ENCODE measurements around the gene RBMS3. TPM values are rescaled to one million over a fixed set of nuclear protein-coding genes. Genes with fewer than 3 reads are reported as not detected.

RBMS3 gene
- total RNA-seq, 1 experiment from 2014 or later, result 7.4 TPM

DNA sequence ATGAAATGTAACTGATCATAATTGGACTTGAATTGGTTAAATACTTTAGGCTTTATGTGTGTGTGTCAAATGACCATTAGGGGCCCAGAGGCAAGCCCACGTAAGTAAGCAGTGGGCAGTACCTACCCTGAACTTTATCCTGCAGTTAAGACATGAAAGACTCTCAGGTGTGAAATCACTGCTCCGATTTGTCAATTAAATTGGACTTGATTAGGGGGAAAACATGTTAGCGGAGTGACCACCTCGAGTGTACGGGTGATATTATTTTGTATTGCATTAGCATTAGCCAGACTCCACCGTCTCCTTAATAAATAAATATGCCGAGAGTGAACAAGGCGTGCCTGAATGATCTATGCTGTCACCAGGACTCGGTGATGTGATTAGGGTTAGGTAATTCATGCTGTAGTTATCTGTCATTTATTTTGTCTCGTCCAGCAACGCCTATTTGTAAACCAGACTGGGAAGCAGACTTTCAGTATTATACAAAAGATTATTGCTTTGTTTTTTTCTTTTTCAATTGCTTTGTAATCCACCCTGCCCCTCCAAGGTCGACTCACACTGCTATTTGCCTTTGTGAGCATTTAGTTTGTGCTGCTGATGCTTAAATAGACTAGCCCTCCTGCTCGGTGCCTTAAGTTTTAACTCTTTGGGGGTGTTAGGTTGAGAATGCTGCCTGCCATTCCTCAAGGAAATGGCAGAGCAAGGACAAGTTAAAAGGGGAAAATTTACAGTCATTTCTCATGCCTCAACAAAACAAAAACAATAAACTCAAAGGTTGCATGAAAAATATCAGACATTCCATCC is 1.8 kb downstream of the RBMS3 start:
- Mint-ChIP-seq H3K9me3 (ENCODE audit: unreplicated experiment) (no peaks in the 10 kb centered on the region), H3K4me1 (ENCODE audit: low read depth, unreplicated experiment) (peaks cover 33% of the 10 kb centered on the region), H3K27me3 (ENCODE audit: insufficient read depth, unreplicated experiment) (no peaks in the 10 kb centered on the region), H3K36me3 (ENCODE audit: insufficient read depth, unreplicated experiment) (peaks cover 5% of the 10 kb centered on the region), H3K4me3 (ENCODE audit: unreplicated experiment) (peak overlapping the region; percentile 69), H3K27ac (ENCODE audit: unreplicated experiment) (peak overlapping the region; percentile 60)
- peaks cover 7% of the 10 kb centered on the region; the same call in 1 of the 2 replicates for H3K4me1 ChIP-seq
- no peaks in the 10 kb centered on the region for H3K36me3 ChIP-seq (ENCODE audit: control insufficient read depth, insufficient read depth, low read length)
- peak in 1 of 2 experiments; percentile 5 for DNase-seq
- intact Hi-C loops (cut with micrococcal nuclease; ENCODE audit: unreplicated experiment), result loop anchor here (5.0 kb wide), 2 partner anchors 220 to 400 kb away; no protein-coding TSS in a partner anchor
- ChIA-PET CTCF (no interaction called here), POLR2A (no interaction called here)
- BruUV-seq (replicated peaks), result no TSS peak
- TF ChIP-seq, protein P1, sequence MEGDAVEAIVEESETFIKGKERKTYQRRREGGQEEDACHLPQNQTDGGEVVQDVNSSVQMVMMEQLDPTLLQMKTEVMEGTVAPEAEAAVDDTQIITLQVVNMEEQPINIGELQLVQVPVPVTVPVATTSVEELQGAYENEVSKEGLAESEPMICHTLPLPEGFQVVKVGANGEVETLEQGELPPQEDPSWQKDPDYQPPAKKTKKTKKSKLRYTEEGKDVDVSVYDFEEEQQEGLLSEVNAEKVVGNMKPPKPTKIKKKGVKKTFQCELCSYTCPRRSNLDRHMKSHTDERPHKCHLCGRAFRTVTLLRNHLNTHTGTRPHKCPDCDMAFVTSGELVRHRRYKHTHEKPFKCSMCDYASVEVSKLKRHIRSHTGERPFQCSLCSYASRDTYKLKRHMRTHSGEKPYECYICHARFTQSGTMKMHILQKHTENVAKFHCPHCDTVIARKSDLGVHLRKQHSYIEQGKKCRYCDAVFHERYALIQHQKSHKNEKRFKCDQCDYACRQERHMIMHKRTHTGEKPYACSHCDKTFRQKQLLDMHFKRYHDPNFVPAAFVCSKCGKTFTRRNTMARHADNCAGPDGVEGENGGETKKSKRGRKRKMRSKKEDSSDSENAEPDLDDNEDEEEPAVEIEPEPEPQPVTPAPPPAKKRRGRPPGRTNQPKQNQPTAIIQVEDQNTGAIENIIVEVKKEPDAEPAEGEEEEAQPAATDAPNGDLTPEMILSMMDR (IDR thresholded peaks at IDR 0.05; ENCODE audit: insufficient read depth in 1 of 2, low read depth in 1 of 2, low read length in 1 of 2, severe bottlenecking in 1 of 2, unreplicated experiment in 1 of 2), result no peak
- no peaks in the 10 kb centered on the region for H3K9me3 ChIP-seq
- no peaks in the 10 kb centered on the region for H3K27me3 ChIP-seq (replicated peaks; ENCODE audit: control insufficient read depth, insufficient read depth, low read length)
- H3K4me3 ChIP-seq (ENCODE audit: low read depth, low read length), result peak overlapping the region; percentile 20

DNA sequence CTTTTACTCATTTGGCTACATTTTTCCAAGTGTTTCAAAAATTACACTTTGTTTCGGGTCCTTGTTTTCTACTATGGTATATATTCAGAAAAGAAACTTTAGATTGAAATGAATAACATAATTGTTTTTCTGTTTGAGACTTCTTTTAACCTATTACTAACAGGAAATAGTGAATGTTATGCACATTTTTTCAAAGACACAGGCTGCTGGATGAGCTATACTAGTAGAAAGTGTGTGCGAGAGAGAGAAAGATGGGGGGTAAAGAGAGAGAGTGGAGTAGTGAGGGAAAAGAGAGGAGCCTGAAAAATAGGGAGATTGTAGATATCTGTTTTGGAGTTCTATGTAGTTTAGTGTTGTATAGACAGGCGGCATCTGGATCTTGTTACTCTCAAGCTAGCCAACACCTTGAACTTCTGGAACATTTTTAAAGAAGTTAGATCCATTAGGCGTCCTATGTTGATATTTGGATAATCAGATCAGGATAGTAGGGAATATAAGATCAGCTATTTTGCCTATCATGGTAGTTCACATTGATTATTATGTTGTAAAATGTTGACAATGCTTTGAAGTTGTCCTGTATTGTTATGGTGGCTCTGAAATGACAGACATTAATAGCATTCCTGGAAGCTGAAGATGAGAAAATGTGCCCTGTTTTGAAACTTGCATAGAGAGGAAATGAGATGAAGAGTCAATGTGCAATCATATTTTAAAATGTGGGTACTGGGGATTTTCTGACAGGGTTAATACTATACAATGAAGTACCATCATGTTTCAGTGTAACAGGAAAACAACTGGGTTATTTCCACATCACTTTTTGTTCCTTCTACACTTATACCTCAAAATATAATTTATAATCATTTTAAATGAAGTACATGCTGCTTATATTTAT is 2.6 kb downstream of the RBMS3 start:
- H3K4me3 ChIP-seq (ENCODE audit: low read depth, low read length), result no peak overlapping the region
- H3K36me3 ChIP-seq (ENCODE audit: control insufficient read depth, insufficient read depth, low read length), result no peaks in the 10 kb centered on the region
- ChIA-PET CTCF (no interaction called here), POLR2A (no interaction called here)
- H3K27ac Mint-ChIP-seq (ENCODE audit: unreplicated experiment), result peak overlapping the region; percentile 60
- BruUV-seq (replicated peaks), result no TSS peak
- no peak for DNase-seq
- no peaks in the 10 kb centered on the region for H3K9me3 ChIP-seq
- peaks cover 33% of the 10 kb centered on the region for H3K4me1 Mint-ChIP-seq (ENCODE audit: low read depth, unreplicated experiment)
- H3K9me3 Mint-ChIP-seq (ENCODE audit: unreplicated experiment), result no peaks in the 10 kb centered on the region
- H3K36me3 Mint-ChIP-seq (ENCODE audit: insufficient read depth, unreplicated experiment), result peaks cover 5% of the 10 kb centered on the region
- peaks cover 7% of the 10 kb centered on the region; the same call in 1 of the 2 replicates for H3K4me1 ChIP-seq
- peak overlapping the region; percentile 69 for H3K4me3 Mint-ChIP-seq (ENCODE audit: unreplicated experiment)
- H3K27me3 ChIP-seq (replicated peaks; ENCODE audit: control insufficient read depth, insufficient read depth, low read length), result no peaks in the 10 kb centered on the region
- TF ChIP-seq, protein P1 (IDR thresholded peaks at IDR 0.05; ENCODE audit: insufficient read depth in 1 of 2, low read depth in 1 of 2, low read length in 1 of 2, severe bottlenecking in 1 of 2, unreplicated experiment in 1 of 2), result no peak
- H3K27me3 Mint-ChIP-seq (ENCODE audit: insufficient read depth, unreplicated experiment), result no peaks in the 10 kb centered on the region
- intact Hi-C loops (cut with micrococcal nuclease; ENCODE audit: unreplicated experiment), result loop anchor here (5.0 kb wide), 2 partner anchors 219 to 399 kb away; no protein-coding TSS in a partner anchor

DNA sequence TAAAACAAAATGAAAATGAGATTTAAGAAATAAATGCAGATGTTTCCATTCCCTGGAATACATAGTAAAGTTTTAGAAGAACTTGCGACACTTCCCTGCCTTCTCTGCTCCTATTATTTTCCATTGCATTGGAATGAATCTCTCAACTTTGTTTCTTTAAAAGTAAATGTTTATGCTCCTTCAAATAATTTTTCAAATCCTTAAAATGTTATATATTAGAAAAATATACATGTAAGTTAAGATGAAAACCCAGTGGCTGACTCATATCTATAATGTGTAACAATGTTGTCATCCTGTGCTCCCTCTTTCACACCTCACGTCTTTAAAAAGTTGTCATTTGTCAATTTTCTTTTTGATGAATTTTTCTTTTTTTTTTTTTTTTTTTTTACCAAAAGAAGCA is 3.6 kb downstream of the RBMS3 start:
- intact Hi-C loops (cut with micrococcal nuclease; ENCODE audit: unreplicated experiment), result loop anchor here (5.0 kb wide), 2 partner anchors 218 to 398 kb away; no protein-coding TSS in a partner anchor
- H3K27me3 ChIP-seq (replicated peaks; ENCODE audit: control insufficient read depth, insufficient read depth, low read length), result no peaks in the 10 kb centered on the region
- Mint-ChIP-seq H3K9me3 (ENCODE audit: unreplicated experiment) (no peaks in the 10 kb centered on the region), H3K27me3 (ENCODE audit: insufficient read depth, unreplicated experiment) (no peaks in the 10 kb centered on the region), H3K4me3 (ENCODE audit: unreplicated experiment) (no peak overlapping the region), H3K36me3 (ENCODE audit: insufficient read depth, unreplicated experiment) (peaks cover 5% of the 10 kb centered on the region), H3K4me1 (ENCODE audit: low read depth, unreplicated experiment) (peaks cover 27% of the 10 kb centered on the region), H3K27ac (ENCODE audit: unreplicated experiment) (no peak overlapping the region)
- TF ChIP-seq, protein P1 (IDR thresholded peaks at IDR 0.05; ENCODE audit: insufficient read depth in 1 of 2, low read depth in 1 of 2, low read length in 1 of 2, severe bottlenecking in 1 of 2, unreplicated experiment in 1 of 2), result no peak
- H3K4me3 ChIP-seq (ENCODE audit: low read depth, low read length), result no peak overlapping the region
- POLR2A ChIA-PET, result no interaction called here
- no peak for DNase-seq
- no TSS peak for BruUV-seq (replicated peaks)
- CTCF ChIA-PET, result no interaction called here
- peaks cover 7% of the 10 kb centered on the region; the same call in 1 of the 2 replicates for H3K4me1 ChIP-seq
- H3K9me3 ChIP-seq, result no peaks in the 10 kb centered on the region
- no peaks in the 10 kb centered on the region for H3K36me3 ChIP-seq (ENCODE audit: control insufficient read depth, insufficient read depth, low read length)

Data from Caco-2 (cell line).